ENCODE data around the gene KITLG.
A peak's percentile ranks its signal among the peaks of the same experiment; 100 is the strongest.
"Not testable (repeated sequence)": the region's sequence is repeated elsewhere in the genome, so short reads cannot be mapped to it uniquely, and the experiment has no call there.

The KITLG gene

DNA sequence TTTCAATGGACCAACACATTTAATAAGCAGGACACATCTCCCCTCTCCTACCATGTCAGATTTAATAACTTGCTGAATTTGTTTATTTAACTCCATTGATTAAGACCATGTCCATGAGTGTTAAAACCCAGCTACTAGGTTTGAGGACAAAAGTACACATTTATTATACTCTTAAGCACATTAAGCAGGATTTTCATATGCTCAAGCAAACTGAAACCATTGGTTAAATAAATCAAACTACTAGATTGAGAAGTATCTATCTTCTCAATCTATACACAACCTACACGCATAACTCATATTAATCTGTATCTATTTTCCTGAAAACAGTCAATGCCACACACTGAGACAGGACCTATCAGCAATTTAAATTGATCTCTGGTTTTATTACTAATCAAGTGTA is 85.2 kb downstream of the KITLG start:
- H3K36me3 ChIP-seq (ENCODE audit: control insufficient read depth, insufficient read depth, low read length): peaks cover 4% of the 10 kb centered on the region
- 100% methylated on average over 1 of the region's 1 CpG; no CpG with 5 or more reads in 1 of the 2 experiments for WGBS, 2 experiments (ENCODE audit: insufficient coverage in 2 of 2)
- H3K4me1 ChIP-seq (ENCODE audit: control insufficient read depth, insufficient read depth, low read length, poor library complexity, severe bottlenecking): no peaks in the 10 kb centered on the region
- no peak overlapping the region for H3K27ac ChIP-seq (ENCODE audit: low read depth, low read length, severe bottlenecking)
- no peaks in the 10 kb centered on the region for H3K9me3 ChIP-seq (ENCODE audit: control insufficient read depth, low read length)
- H3K4me3 ChIP-seq (ENCODE audit: extremely low read depth, insufficient read depth, low read length, poor library complexity, severe bottlenecking): no peak overlapping the region

- Histone ChIP-seq H3K4me1 (ENCODE audit: control insufficient read depth, insufficient read depth, low read length, poor library complexity, severe bottlenecking) (no peaks in the 10 kb centered on the region), H3K9me3 (ENCODE audit: control insufficient read depth, low read length) (no peaks in the 10 kb centered on the region), H3K27ac (ENCODE audit: low read depth, low read length, severe bottlenecking) (no peak overlapping the region), H3K4me3 (ENCODE audit: extremely low read depth, insufficient read depth, low read length, poor library complexity, severe bottlenecking) (no peak overlapping the region), H3K36me3 (ENCODE audit: control insufficient read depth, insufficient read depth, low read length) (peaks cover 4% of the 10 kb centered on the region)
- WGBS, 2 experiments (ENCODE audit: insufficient coverage in 2 of 2): no CpG with 5 or more reads among the region's 1 CpG
These were observed 85.8 kb downstream of the KITLG start for GRCh38 chr12:88494520-88494919.

DNA sequence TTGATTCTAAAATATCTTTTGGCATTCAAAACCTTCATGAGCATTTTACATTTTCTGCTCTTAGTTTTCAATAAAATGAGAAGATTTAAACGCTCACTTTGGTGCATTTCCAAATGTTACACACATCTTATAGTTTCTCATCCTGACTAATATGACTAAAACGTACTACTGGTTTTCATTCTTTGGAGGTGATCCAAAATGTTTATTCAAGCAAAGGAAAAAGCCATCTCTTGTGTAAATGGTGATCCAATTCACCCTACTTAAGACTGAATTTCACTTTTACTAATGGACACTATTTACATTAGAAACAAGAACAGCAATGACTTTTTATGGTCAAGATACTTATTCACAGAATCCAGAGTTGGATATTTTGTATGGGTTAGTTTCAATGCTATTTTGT is 86.6 kb downstream of the KITLG start:
- Histone ChIP-seq H3K9me3 (ENCODE audit: control insufficient read depth, low read length) (no peaks in the 10 kb centered on the region), H3K4me3 (ENCODE audit: extremely low read depth, insufficient read depth, low read length, poor library complexity, severe bottlenecking) (no peak overlapping the region), H3K36me3 (ENCODE audit: control insufficient read depth, insufficient read depth, low read length) (peaks cover 4% of the 10 kb centered on the region), H3K27ac (ENCODE audit: low read depth, low read length, severe bottlenecking) (no peak overlapping the region), H3K4me1 (ENCODE audit: control insufficient read depth, insufficient read depth, low read length, poor library complexity, severe bottlenecking) (no peaks in the 10 kb centered on the region)
- no CpG with 5 or more reads among the region's 2 CpGs for WGBS, 2 experiments (ENCODE audit: insufficient coverage in 2 of 2)

DNA sequence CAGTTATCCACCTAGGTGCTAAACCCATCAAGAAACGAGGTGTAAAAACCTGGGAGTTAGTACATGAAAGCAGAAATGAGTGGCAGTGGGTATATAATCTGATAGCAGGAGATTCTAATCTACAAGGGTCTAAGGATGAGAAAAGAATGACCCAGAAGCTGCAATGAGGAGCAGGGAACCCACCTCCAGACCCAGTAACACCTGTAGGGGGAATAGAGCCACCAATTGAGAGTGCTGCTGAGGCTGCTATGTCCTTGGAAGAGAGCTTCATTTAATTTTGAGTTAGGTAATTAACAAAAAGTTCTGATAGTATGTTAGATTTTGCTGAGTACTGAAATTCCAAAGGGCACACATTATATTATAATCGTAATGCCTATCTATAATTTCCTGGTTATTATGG is 89.8 kb downstream of the KITLG start:
- no peak overlapping the region for H3K4me3 ChIP-seq (ENCODE audit: extremely low read depth, insufficient read depth, low read length, poor library complexity, severe bottlenecking)
- H3K4me1 ChIP-seq (ENCODE audit: control insufficient read depth, insufficient read depth, low read length, poor library complexity, severe bottlenecking): no peaks in the 10 kb centered on the region
- no peaks in the 10 kb centered on the region for H3K36me3 ChIP-seq (ENCODE audit: control insufficient read depth, insufficient read depth, low read length)
- H3K9me3 ChIP-seq (ENCODE audit: control insufficient read depth, low read length): no peaks in the 10 kb centered on the region
- no CpG with 5 or more reads among the region's 2 CpGs for WGBS, 2 experiments (ENCODE audit: insufficient coverage in 2 of 2)
- H3K27ac ChIP-seq (ENCODE audit: low read depth, low read length, severe bottlenecking): no peak overlapping the region

GRCh38 chr12:88472775-88473174 is 107.5 kb downstream of the KITLG start:
- H3K9me3 ChIP-seq (ENCODE audit: control insufficient read depth, low read length): peaks cover 4% of the 10 kb centered on the region
- no peak overlapping the region for H3K4me3 ChIP-seq (ENCODE audit: extremely low read depth, insufficient read depth, low read length, poor library complexity, severe bottlenecking)
- WGBS, 2 experiments (ENCODE audit: insufficient coverage in 2 of 2): 86 to 90% methylated on average over 1 to 2 of the region's 3 CpGs
- H3K4me1 ChIP-seq (ENCODE audit: control insufficient read depth, insufficient read depth, low read length, poor library complexity, severe bottlenecking): peaks cover 2% of the 10 kb centered on the region
- H3K27ac ChIP-seq (ENCODE audit: low read depth, low read length, severe bottlenecking): no peak overlapping the region
- no peaks in the 10 kb centered on the region for H3K36me3 ChIP-seq (ENCODE audit: control insufficient read depth, insufficient read depth, low read length)

DNA sequence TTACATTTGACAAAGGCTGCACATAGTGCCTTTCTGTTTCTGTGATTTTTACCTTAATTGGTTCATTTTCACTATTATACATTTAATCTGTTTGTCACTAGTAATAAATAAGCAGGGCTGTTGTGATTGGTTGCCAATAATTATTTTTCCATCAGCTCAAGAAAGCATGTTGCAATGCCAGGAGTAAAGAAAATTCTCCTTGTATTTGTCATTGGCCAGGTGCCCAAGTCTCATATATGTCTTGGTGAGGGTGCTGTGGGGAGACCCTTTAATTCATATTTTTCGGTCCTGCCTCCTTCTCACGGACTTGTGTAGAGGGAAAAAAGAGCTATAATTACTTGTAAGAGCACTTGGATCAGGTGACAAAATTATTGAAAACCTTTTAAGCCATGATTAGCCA is 108.0 kb downstream of the KITLG start:
- Histone ChIP-seq H3K4me3 (ENCODE audit: extremely low read depth, insufficient read depth, low read length, poor library complexity, severe bottlenecking) (no peak overlapping the region), H3K4me1 (ENCODE audit: control insufficient read depth, insufficient read depth, low read length, poor library complexity, severe bottlenecking) (peaks cover 2% of the 10 kb centered on the region), H3K9me3 (ENCODE audit: control insufficient read depth, low read length) (peaks cover 10% of the 10 kb centered on the region), H3K27ac (ENCODE audit: low read depth, low read length, severe bottlenecking) (no peak overlapping the region), H3K36me3 (ENCODE audit: control insufficient read depth, insufficient read depth, low read length) (no peaks in the 10 kb centered on the region)
- 100% methylated on average over 1 of the region's 2 CpGs; no CpG with 5 or more reads in 1 of the 2 experiments for WGBS, 2 experiments (ENCODE audit: insufficient coverage in 2 of 2)

DNA sequence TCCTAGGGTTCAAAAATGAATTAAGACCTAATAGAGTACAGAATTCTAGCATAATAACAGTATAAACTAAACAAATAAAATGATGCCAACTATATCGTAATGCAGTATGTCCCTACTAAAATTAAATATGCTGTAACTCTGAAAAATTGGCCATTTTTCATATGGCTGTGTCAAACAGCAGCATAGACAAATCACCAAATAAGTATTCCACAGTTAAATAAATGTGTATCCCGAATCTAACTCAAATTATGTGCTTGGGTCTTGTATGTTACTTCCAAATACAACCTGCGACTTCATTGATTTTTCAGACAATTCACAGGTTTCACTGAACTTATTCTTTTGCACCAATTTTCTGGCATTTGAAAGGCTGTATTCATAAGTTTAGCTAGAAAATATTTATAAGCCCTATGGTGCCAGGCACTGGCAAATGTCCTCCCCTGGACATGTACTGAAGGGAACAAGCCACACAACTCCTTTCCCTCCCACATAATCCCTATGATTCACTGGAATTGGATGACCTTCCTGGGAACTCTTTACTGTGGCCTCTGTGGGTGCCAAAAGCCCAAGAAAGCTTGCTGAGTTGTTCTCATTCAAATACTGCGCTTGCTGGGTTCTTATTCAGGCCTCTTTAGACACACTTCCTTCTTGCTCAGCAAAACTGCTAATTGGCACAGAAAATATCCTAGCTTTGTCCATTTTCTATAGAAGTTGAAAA is 108.8 kb downstream of the KITLG start:
- 63 to 87% methylated on average over 1 to 2 of the region's 4 CpGs for WGBS, 2 experiments (ENCODE audit: insufficient coverage in 2 of 2)
- H3K9me3 ChIP-seq (ENCODE audit: control insufficient read depth, low read length): peaks cover 10% of the 10 kb centered on the region
- peaks cover 2% of the 10 kb centered on the region for H3K4me1 ChIP-seq (ENCODE audit: control insufficient read depth, insufficient read depth, low read length, poor library complexity, severe bottlenecking)
- no peaks in the 10 kb centered on the region for H3K36me3 ChIP-seq (ENCODE audit: control insufficient read depth, insufficient read depth, low read length)
- no peak overlapping the region for H3K4me3 ChIP-seq (ENCODE audit: extremely low read depth, insufficient read depth, low read length, poor library complexity, severe bottlenecking)
- H3K27ac ChIP-seq (ENCODE audit: low read depth, low read length, severe bottlenecking): peak overlapping the region; percentile 6

GRCh38 chr12:88469154-88469553 is 111.1 kb downstream of the KITLG start:
- Histone ChIP-seq H3K36me3 (ENCODE audit: control insufficient read depth, insufficient read depth, low read length) (no peaks in the 10 kb centered on the region), H3K27ac (ENCODE audit: low read depth, low read length, severe bottlenecking) (no peak overlapping the region), H3K4me3 (ENCODE audit: extremely low read depth, insufficient read depth, low read length, poor library complexity, severe bottlenecking) (no peak overlapping the region), H3K9me3 (ENCODE audit: control insufficient read depth, low read length) (peaks cover 10% of the 10 kb centered on the region), H3K4me1 (ENCODE audit: control insufficient read depth, insufficient read depth, low read length, poor library complexity, severe bottlenecking) (peaks cover 2% of the 10 kb centered on the region)
- 67 to 80% methylated on average over 1 of the region's 1 CpG for WGBS, 2 experiments (ENCODE audit: insufficient coverage in 2 of 2)

GRCh38 chr12:88468581-88468980 is 111.7 kb downstream of the KITLG start:
- no peak overlapping the region for H3K4me3 ChIP-seq (ENCODE audit: extremely low read depth, insufficient read depth, low read length, poor library complexity, severe bottlenecking)
- 86% methylated on average over 1 of the region's 1 CpG; no CpG with 5 or more reads in 1 of the 2 experiments for WGBS, 2 experiments (ENCODE audit: insufficient coverage in 2 of 2)
- peaks cover 10% of the 10 kb centered on the region for H3K9me3 ChIP-seq (ENCODE audit: control insufficient read depth, low read length)
- H3K27ac ChIP-seq (ENCODE audit: low read depth, low read length, severe bottlenecking): no peak overlapping the region
- H3K36me3 ChIP-seq (ENCODE audit: control insufficient read depth, insufficient read depth, low read length): no peaks in the 10 kb centered on the region
- H3K4me1 ChIP-seq (ENCODE audit: control insufficient read depth, insufficient read depth, low read length, poor library complexity, severe bottlenecking): peaks cover 2% of the 10 kb centered on the region

GRCh38 chr12:88466708-88467107 is 113.6 kb downstream of the KITLG start:
- not testable (repeated sequence) for H3K4me1 ChIP-seq (ENCODE audit: control insufficient read depth, insufficient read depth, low read length, poor library complexity, severe bottlenecking); H3K27ac ChIP-seq (ENCODE audit: low read depth, low read length, severe bottlenecking); H3K36me3 ChIP-seq (ENCODE audit: control insufficient read depth, insufficient read depth, low read length); H3K4me3 ChIP-seq (ENCODE audit: extremely low read depth, insufficient read depth, low read length, poor library complexity, severe bottlenecking)
- 86 to 95% methylated on average over 9 of the region's 10 CpGs for WGBS, 2 experiments (ENCODE audit: insufficient coverage in 2 of 2)
- H3K9me3 ChIP-seq (ENCODE audit: control insufficient read depth, low read length): peaks cover 10% of the 10 kb centered on the region

GRCh38 chr12:88458327-88458726 is 121.9 kb downstream of the KITLG start:
- H3K9me3 ChIP-seq (ENCODE audit: control insufficient read depth, low read length): no peaks in the 10 kb centered on the region
- H3K4me3 ChIP-seq (ENCODE audit: extremely low read depth, insufficient read depth, low read length, poor library complexity, severe bottlenecking): no peak overlapping the region
- no peak overlapping the region for H3K27ac ChIP-seq (ENCODE audit: low read depth, low read length, severe bottlenecking)
- no peaks in the 10 kb centered on the region for H3K36me3 ChIP-seq (ENCODE audit: control insufficient read depth, insufficient read depth, low read length)
- WGBS, 2 experiments (ENCODE audit: insufficient coverage in 2 of 2): no CpG with 5 or more reads among the region's 1 CpG
- H3K4me1 ChIP-seq (ENCODE audit: control insufficient read depth, insufficient read depth, low read length, poor library complexity, severe bottlenecking): no peaks in the 10 kb centered on the region
